ENCODE results near the gene CORO7.

CORO7 gene

DNA sequence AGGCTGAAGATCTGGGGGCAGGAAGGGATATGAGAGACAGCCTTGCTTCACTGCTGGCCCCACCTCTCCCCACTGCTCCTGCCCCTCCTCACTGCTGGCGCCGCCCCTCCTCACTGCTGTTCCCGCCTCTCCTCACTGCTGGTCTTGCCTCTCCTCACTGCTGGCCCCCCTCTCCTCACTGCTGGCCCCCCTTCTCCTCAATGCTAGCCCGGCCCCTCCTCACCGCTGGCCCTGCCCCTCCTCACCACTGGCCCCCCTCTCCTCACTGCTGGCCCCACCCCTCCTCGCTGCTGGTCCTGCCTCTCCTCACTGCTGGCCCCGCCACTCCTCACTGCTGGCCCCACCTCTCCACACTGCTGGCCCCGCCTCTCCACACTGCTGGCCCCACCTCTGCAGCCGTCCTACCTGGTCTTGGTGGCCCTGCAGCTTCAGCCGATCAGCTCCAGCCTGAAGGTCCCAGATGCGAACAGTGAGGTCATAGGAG is 55.8 kb downstream of the CORO7 start:
- TF ChIP-seq, protein P1, sequence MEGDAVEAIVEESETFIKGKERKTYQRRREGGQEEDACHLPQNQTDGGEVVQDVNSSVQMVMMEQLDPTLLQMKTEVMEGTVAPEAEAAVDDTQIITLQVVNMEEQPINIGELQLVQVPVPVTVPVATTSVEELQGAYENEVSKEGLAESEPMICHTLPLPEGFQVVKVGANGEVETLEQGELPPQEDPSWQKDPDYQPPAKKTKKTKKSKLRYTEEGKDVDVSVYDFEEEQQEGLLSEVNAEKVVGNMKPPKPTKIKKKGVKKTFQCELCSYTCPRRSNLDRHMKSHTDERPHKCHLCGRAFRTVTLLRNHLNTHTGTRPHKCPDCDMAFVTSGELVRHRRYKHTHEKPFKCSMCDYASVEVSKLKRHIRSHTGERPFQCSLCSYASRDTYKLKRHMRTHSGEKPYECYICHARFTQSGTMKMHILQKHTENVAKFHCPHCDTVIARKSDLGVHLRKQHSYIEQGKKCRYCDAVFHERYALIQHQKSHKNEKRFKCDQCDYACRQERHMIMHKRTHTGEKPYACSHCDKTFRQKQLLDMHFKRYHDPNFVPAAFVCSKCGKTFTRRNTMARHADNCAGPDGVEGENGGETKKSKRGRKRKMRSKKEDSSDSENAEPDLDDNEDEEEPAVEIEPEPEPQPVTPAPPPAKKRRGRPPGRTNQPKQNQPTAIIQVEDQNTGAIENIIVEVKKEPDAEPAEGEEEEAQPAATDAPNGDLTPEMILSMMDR (IDR thresholded peaks at IDR 0.05; ENCODE audit: low read depth, low read length), result no peak
- no peak for DNase-seq (ENCODE audit: extremely low read depth, low read depth)

DNA sequence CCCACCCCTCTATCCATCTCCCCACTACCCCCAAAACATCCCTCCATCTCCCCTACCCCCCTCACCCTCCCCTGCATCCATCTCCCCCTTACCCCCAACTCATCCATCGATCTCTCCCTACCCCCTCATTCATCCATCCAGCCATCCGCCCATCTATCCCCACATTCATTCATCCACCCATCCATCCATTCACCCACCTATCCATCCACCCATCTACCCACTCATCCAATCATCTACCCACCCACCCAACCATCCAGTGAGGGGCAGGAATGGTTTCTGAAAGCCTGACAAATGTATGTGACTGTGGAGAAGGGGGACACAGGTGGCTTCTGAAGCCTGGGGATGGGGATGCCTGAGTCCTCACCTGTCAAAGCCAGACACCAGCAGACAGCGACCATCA is 56.5 kb downstream of the CORO7 start:
- TF ChIP-seq, protein P1 (IDR thresholded peaks at IDR 0.05; ENCODE audit: low read depth, low read length), result no peak
- no peak for DNase-seq (ENCODE audit: extremely low read depth, low read depth)

DNA sequence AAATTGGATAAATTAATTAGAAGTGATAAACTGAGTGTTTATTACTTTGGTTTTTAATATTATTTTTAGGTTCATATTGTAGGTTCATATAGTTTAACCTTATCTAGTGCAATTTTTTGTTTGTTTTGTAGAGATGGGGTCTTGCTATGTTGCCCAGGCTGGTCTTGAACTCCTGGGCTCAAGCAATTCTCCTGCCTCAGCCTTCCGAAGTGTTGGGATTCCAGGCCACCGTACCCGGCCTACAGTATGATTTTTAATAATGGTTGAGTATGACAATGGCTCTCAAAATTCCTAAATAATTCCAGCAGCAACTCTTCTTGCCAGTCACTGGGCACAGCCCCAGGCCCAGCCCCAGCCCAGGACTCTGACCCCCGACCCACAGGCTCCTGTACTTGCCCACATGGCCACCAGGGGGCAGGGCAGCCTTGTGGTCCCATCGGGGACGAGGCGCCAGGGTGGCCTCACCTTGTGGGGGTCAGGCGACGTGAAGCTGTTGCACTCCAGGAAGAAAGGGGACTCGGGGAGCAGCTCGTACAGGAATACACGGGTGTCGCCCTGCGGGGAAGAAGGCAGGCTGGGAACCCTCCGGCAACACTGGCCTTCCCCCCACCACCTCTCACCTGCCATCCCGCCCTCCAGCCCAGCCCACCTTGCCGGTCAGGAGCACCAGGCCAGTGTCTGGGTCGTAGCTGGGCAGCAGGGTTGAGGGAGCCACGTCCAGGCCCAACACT is 57.4 kb downstream of the CORO7 start:
- DNase-seq (ENCODE audit: extremely low read depth, low read depth), result no peak
- TF ChIP-seq, protein P1 (IDR thresholded peaks at IDR 0.05; ENCODE audit: low read depth, low read length), result peak; percentile 91

DNA sequence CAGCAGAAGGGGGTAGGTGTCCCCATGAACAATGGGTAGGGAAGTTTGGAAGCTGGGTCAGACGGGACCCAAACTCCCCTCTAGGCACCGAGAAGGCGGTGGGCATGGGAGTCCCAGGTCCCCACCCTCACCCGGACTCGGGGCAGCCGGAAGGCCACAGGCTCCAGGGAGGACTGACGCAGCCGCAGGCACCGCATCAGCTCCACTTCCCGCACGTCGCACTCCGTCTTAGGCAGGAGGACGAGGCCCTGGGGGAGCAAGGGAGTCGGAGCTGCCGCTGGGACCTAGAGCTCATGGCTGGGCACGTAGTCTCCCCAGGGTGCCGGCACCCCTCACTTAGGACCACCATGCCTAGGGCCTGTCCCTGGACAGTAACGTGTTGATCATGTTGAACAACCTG is 58.2 kb downstream of the CORO7 start:
- no peak for DNase-seq (ENCODE audit: extremely low read depth, low read depth)
- TF ChIP-seq, protein P1 (IDR thresholded peaks at IDR 0.05; ENCODE audit: low read depth, low read length), result no peak

DNA sequence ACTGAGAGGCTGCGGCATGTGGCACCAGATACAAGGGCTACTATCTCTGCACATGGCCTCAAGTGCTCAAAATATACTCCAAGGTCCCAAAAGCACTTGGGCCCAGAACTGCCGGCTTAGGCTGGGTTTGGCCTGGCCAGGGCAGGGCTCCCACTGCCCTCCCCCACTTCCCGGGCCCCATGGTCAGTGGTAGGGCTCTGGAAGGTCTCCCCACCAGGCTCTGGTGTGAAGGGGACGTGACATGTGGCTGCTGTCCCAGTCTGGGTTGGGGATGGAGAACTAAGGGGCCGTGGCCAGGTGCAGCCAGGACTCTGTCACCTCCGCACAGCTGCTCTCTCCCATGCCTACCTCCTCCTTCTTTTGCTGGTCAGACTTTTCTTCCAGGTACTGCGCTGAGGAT is 59.6 kb downstream of the CORO7 start:
- TF ChIP-seq, protein P1 (IDR thresholded peaks at IDR 0.05; ENCODE audit: low read depth, low read length), result no peak
- no peak for DNase-seq (ENCODE audit: extremely low read depth, low read depth)

DNA sequence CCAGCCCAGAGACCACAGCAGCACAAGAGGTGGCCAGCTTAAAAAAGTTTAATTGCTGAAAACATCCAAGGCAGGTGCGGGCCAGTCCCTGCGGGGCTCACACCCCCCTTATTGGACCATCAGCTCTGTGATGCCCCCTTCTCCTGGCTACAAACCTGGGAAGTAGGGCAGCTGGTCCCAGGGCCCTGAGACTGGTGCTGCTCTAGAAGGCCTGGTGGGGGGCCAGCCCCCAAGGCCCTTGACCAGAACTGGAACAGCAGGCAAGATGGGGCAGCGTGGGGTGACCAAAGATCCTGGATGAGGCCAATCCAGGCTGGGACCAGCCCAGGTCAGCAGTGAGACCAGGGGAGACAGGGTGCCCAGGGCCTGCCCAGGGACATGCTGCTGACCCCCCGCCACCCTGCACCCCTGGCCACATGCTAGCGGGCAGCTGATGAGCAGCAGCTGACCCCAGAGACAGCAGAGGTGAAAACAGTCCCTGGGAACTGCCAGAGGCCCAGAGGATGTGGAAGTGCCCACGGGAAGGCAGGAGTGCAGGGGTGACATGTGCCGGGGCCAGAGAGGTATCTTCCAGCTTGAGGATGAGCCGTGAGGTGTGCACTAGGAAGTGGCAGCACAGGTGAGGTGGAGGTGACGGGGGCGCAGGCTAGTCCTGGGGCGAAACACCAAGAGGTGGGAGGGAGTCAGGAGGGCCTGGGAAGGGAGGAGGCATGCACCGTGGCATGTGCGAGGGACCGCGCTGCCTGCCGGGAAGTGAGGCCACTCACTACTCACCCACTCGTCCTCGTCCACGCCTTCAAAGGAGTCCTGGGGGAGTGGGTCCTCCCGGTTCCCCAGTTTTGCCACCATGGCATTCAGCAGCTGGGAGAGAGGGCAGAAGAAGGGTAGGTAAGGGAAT is 61.6 kb downstream of the CORO7 start:
- TF ChIP-seq, protein P1 (IDR thresholded peaks at IDR 0.05; ENCODE audit: low read depth, low read length), result no peak
- no peak for DNase-seq (ENCODE audit: extremely low read depth, low read depth)

DNA sequence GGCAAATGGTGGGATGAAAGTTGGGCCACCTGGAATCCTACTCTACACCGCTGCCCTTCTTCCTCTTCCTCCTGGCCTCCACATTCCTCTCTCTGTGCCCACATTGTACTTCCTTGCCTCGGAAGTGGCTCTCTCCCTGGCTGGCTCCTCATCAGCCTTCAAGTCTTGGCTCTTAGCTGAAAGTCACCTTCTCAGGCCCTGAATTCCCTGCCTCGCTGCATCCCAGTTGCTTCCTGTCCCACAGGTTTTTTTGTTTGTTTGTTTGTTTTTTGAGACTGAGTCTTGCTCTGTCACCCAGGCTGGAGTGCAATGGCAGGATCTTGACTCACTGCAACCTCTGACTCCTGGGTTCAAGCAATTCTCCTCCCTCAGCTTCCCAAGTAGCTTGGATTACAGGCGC is 62.7 kb downstream of the CORO7 start:
- TF ChIP-seq, protein P1 (IDR thresholded peaks at IDR 0.05; ENCODE audit: low read depth, low read length), result no peak

More for the DNA sequence above, 62.7 kb downstream of the CORO7 start:
- no peak for DNase-seq (ENCODE audit: extremely low read depth, low read depth)
